Measurements from ENCODE around the gene RANBP1.

RANBP1 gene

DNA sequence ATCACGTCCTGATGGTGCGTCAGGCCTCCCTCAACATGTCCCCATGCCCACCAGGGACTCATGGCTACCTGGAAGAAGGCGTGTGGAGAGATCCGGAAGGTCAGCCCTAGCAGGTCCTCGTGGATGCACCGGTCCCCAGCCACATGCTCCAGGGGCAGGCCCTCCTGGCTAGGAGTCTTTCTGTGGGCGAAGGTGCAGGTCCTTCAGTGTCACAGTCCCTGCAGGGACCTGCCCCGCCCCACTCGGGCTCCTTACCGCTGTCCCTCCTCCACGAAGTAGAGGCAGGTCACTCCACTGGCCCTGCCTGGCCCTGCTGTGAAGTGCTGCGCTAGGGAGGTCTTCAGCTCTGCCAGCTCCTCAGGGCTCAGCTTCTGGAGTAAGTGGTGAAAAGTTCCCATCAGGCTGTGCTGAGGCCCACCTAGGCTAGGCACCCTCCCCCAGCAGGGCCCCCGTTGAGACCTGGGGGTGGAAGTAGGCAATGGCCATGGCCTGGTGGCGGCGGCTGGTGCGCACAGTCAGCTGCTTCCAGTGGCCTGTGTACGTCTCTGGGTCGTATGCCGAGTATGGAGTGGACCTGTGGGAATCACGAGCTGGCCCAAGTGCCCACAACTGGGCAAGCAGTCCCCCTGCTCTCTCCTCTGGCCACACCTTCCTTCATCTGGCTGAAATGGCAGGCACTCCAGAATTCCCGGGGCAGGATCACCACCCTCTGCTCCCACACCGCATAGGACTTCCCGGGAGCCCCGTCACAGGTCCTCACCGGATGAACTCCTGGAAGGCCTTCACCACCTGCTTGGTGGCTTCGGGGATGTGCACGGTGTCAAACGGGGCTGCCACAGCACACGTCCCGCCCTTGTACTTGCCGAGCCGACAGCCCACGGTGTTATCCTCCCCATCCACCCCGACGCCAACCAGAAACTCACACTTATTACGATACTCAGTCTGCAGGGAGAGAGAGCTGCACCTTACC lies 1.1 kb upstream of the RANBP1 start:
- TF ChIP-seq EZH2phosphoT487 (IDR thresholded peaks at IDR 0.05; ENCODE audit: borderline replicate concordance): no peak
- TF ChIP-seq CTCF (conservative IDR thresholded peaks at IDR 0.05; ENCODE audit: low read length): no peak
- Histone ChIP-seq H3F3A (ENCODE audit: low read depth) (no peaks in the 10 kb centered on the region), H3K9me3 (ENCODE audit: insufficient read depth, low read depth, low read length) (no peaks in the 10 kb centered on the region), H3K79me2 (ENCODE audit: insufficient read depth, low read length) (peaks cover 57% of the 10 kb centered on the region), H3K4me2 (ENCODE audit: low read depth, low read length, poor library complexity, severe bottlenecking) (peak overlapping the region; percentile 89), H3K9ac (ENCODE audit: low read depth, low read length, poor library complexity, severe bottlenecking) (peak overlapping the region; percentile 98), H2AFZ (ENCODE audit: low read length) (no peak overlapping the region), H3K9me2 (replicated peaks; ENCODE audit: low read depth, low read length) (no peaks in the 10 kb centered on the region), H3K36me3 (ENCODE audit: insufficient read depth, low read length) (peaks cover 49% of the 10 kb centered on the region; the same call in 1 of the 2 replicates), H4K20me1 (ENCODE audit: insufficient read depth, low read length, poor library complexity, severe bottlenecking) (peaks cover 31% of the 10 kb centered on the region), H3K4me1 (ENCODE audit: insufficient read depth, low read length, poor library complexity, severe bottlenecking) (peaks cover 28% of the 10 kb centered on the region), H3K4me3 (ENCODE audit: low read length, poor library complexity, severe bottlenecking) (peak overlapping the region; percentile 98), H3K27me3 (ENCODE audit: insufficient read depth, low read length, poor library complexity, severe bottlenecking) (no peaks in the 10 kb centered on the region)

GRCh38 chr22:20116376-20116950 lies 559 bp downstream of the RANBP1 start:
- Histone ChIP-seq H3K4me2 (ENCODE audit: low read depth, low read length, poor library complexity, severe bottlenecking) (peak overlapping the region; percentile 89), H3K9me3 (ENCODE audit: insufficient read depth, low read depth, low read length) (no peaks in the 10 kb centered on the region), H3K9ac (ENCODE audit: low read depth, low read length, poor library complexity, severe bottlenecking) (peak overlapping the region; percentile 98), H3K9me2 (replicated peaks; ENCODE audit: low read depth, low read length) (no peaks in the 10 kb centered on the region), H3K4me1 (ENCODE audit: insufficient read depth, low read length, poor library complexity, severe bottlenecking) (peaks cover 40% of the 10 kb centered on the region), H2AFZ (ENCODE audit: low read length) (peak overlapping the region; percentile 75), H3K79me2 (ENCODE audit: insufficient read depth, low read length) (peaks cover 74% of the 10 kb centered on the region), H3K27me3 (ENCODE audit: insufficient read depth, low read length, poor library complexity, severe bottlenecking) (no peaks in the 10 kb centered on the region), H3K4me3 (ENCODE audit: low read length, poor library complexity, severe bottlenecking) (peak overlapping the region; percentile 98), H3F3A (ENCODE audit: low read depth) (no peaks in the 10 kb centered on the region), H3K36me3 (ENCODE audit: insufficient read depth, low read length) (peaks cover 50% of the 10 kb centered on the region; the same call in 1 of the 2 replicates), H4K20me1 (ENCODE audit: insufficient read depth, low read length, poor library complexity, severe bottlenecking) (peaks cover 46% of the 10 kb centered on the region)
- no peak for TF ChIP-seq EZH2phosphoT487 (IDR thresholded peaks at IDR 0.05; ENCODE audit: borderline replicate concordance)
- TF ChIP-seq CTCF (conservative IDR thresholded peaks at IDR 0.05; ENCODE audit: low read length): no peak

GRCh38 chr22:20116951-20117632 lies 1.2 kb downstream of the RANBP1 start, which contains the start of gene TRMT2A:
Gene TRMT2A, minus strand, starts transcription at chr22:20117226. Its CDS starts 320 bp downstream, at chr22:20116906.
- Histone ChIP-seq H3K9me2 (replicated peaks; ENCODE audit: low read depth, low read length) (no peaks in the 10 kb centered on the region), H3K36me3 (ENCODE audit: insufficient read depth, low read length) (peaks cover 51% of the 10 kb centered on the region; the same call in 1 of the 2 replicates), H4K20me1 (ENCODE audit: insufficient read depth, low read length, poor library complexity, severe bottlenecking) (peaks cover 53% of the 10 kb centered on the region), H2AFZ (ENCODE audit: low read length) (peak within 1 kb of the TSS; percentile 75), H3F3A (ENCODE audit: low read depth) (no peaks in the 10 kb centered on the region), H3K27me3 (ENCODE audit: insufficient read depth, low read length, poor library complexity, severe bottlenecking) (no peaks in the 10 kb centered on the region), H3K4me1 (ENCODE audit: insufficient read depth, low read length, poor library complexity, severe bottlenecking) (peaks cover 46% of the 10 kb centered on the region), H3K9ac (ENCODE audit: low read depth, low read length, poor library complexity, severe bottlenecking) (peak within 1 kb of the TSS; percentile 99), H3K9me3 (ENCODE audit: insufficient read depth, low read depth, low read length) (no peaks in the 10 kb centered on the region), H3K4me2 (ENCODE audit: low read depth, low read length, poor library complexity, severe bottlenecking) (peak within 1 kb of the TSS; percentile 97), H3K4me3 (ENCODE audit: low read length, poor library complexity, severe bottlenecking) (peak within 1 kb of the TSS; percentile 98), H3K79me2 (ENCODE audit: insufficient read depth, low read length) (peaks cover 80% of the 10 kb centered on the region)
- TF ChIP-seq CTCF (conservative IDR thresholded peaks at IDR 0.05; ENCODE audit: low read length) (peak; percentile 42), EZH2phosphoT487 (IDR thresholded peaks at IDR 0.05; ENCODE audit: borderline replicate concordance) (no peak)
